Measurements from ENCODE around the gene THAP11. TPM values are rescaled to one million over a fixed set of nuclear protein-coding genes. Genes with fewer than 3 reads are reported as not detected.

THAP11 gene
- total RNA-seq, 1 donor from 2014 or later = 85.4 TPM

DNA sequence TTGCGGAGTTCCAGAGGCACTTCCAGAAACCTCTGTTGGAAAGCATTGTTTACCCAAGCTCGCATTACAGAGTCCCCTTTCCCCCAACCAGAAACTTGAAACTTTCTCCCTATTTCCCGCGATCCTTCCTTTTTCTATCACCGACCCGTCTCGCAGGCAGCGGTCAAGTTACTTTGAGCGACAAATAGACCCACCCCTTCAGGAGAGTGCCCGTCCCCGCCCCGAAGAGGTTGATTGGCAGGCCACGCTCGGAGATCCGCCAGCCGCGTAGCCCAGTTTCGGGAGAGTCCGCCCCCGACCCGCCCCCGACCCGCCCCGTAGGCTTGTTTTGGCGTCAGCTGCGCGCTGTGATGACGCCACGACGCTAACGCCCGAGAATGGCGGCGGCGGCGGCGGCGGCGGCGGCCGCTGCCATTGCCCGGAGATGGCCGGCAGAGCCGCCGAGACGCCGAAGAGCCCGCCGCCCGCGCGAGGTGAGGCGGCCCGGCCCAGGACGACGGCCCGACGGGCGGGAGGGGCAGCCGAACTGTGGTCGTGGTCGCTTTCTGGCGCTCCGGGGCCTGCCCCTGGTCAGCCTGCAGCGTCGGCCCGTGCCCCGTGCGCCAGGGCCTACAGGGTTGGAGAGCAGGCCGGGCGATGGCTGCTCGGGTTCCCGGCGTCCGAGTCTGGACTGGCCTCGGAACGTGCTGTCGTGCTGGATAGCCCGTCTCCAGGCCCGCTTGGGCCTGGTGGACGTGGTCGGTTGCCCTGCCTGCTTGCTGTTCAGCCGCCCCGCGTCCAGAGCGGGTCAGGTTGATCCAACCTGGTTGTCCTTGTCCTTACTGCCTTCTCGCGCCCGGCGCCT, 51.0 kb downstream of the THAP11 start, which contains the start of gene PSKH1:
TSS of gene PSKH1 (plus strand) at position 356 of the 844 bp plus-strand sequence. CDS start 15,496 bp downstream, outside the sequence.
- peaks cover 19 to 43% of the 10 kb centered on the region in 2 donors for H3K4me1 ChIP-seq
- peak within 1 kb of the TSS; percentile 96 to 99 for H3K27ac ChIP-seq
- intact Hi-C loops (cut with DNase I) = loop anchor here (1.0 to 2.0 kb wide), 2 partner anchors 42 to 46 kb away; partner anchors contain the start of genes CENPT and NUTF2

More for the DNA sequence above, 51.0 kb downstream of the THAP11 start, which contains the start of gene PSKH1:
- Histone ChIP-seq H3K4me3 (peak within 1 kb of the TSS; percentile 99 to 100), H3K9me3 (no peaks in the 10 kb centered on the region), H3K27me3 (no peaks in the 10 kb centered on the region), H3K36me3 (no peaks in the 10 kb centered on the region)
- DNase-seq (ENCODE audit: low spot score in 2 of 2) = peak; percentile 82 to 98
- TF ChIP-seq, protein P1, sequence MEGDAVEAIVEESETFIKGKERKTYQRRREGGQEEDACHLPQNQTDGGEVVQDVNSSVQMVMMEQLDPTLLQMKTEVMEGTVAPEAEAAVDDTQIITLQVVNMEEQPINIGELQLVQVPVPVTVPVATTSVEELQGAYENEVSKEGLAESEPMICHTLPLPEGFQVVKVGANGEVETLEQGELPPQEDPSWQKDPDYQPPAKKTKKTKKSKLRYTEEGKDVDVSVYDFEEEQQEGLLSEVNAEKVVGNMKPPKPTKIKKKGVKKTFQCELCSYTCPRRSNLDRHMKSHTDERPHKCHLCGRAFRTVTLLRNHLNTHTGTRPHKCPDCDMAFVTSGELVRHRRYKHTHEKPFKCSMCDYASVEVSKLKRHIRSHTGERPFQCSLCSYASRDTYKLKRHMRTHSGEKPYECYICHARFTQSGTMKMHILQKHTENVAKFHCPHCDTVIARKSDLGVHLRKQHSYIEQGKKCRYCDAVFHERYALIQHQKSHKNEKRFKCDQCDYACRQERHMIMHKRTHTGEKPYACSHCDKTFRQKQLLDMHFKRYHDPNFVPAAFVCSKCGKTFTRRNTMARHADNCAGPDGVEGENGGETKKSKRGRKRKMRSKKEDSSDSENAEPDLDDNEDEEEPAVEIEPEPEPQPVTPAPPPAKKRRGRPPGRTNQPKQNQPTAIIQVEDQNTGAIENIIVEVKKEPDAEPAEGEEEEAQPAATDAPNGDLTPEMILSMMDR (IDR thresholded peaks at IDR 0.05) = no peak

Other genes starting within 250 kb of the THAP11 start
- gene CARMIL2, start 197.2 kb upstream of the THAP11 start, total RNA-seq = 1.9 TPM
- 14.5 TPM for gene ACD, start 182.1 kb upstream of the THAP11 start, total RNA-seq
- gene PARD6A, start 181.4 kb upstream of the THAP11 start, total RNA-seq = 8.4 TPM
- 42.5 TPM for gene ENKD1, start 175.6 kb upstream of the THAP11 start, total RNA-seq
- gene C16orf86, start 175.5 kb upstream of the THAP11 start, total RNA-seq = 1.6 TPM
- 43.5 TPM for gene GFOD2, start 123.0 kb upstream of the THAP11 start, total RNA-seq
- 50.0 TPM for gene RANBP10, start 35.8 kb upstream of the THAP11 start, total RNA-seq
- gene TSNAXIP1, start 35.4 kb upstream of the THAP11 start, total RNA-seq = 5.4 TPM
- gene NUTF2, start 4.6 kb downstream of the THAP11 start, total RNA-seq = 156 TPM
- gene CENPT, start 5.4 kb downstream of the THAP11 start, total RNA-seq = 220 TPM
- 125 TPM for gene EDC4, start 30.7 kb downstream of the THAP11 start, total RNA-seq
- gene NRN1L, start 42.6 kb downstream of the THAP11 start, total RNA-seq = not detected
- 41.0 TPM for gene PSKH1, start 50.9 kb downstream of the THAP11 start, total RNA-seq
- gene CTRL, start 89.5 kb downstream of the THAP11 start, total RNA-seq = 0.43 TPM
- gene PSMB10, start 94.5 kb downstream of the THAP11 start, total RNA-seq = 13.9 TPM
- gene LCAT, start 101.8 kb downstream of the THAP11 start, total RNA-seq = 6.6 TPM
- 83.2 TPM for gene SLC12A4, start 126.3 kb downstream of the THAP11 start, total RNA-seq
- gene DPEP3, start 138.2 kb downstream of the THAP11 start, total RNA-seq = not detected
- 1.1 TPM for gene DPEP2, start 157.2 kb downstream of the THAP11 start, total RNA-seq
- gene DPEP2NB, start 173.6 kb downstream of the THAP11 start, total RNA-seq = not detected
- gene DDX28, start 180.9 kb downstream of the THAP11 start, total RNA-seq = 3.0 TPM
- 7.6 TPM for gene DUS2, start 181.0 kb downstream of the THAP11 start, total RNA-seq
- gene NFATC3, start 243.1 kb downstream of the THAP11 start, total RNA-seq = 36.4 TPM